ENCODE data around the gene COL1A2.

The COL1A2 gene

DNA sequence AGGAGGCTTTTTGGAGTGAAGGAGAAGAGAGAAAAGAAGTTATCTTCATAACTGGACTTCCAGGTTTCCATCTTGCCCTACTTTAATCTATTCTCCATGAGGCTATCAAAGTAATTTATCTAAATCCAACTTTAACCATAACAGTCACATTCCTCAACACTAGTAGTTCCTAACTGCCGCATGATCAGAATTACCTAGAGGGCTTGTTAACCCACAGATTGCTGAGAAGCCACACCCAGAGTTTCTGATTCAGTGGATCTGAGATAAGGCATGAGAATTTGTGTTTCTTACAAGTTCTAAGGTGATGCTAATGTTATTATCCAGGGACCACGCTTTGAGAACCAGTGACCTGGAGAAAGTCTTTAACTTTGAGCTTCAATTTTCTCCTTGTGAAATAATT is 8.3 kb upstream of the COL1A2 start:
- no peak for DNase-seq

DNA sequence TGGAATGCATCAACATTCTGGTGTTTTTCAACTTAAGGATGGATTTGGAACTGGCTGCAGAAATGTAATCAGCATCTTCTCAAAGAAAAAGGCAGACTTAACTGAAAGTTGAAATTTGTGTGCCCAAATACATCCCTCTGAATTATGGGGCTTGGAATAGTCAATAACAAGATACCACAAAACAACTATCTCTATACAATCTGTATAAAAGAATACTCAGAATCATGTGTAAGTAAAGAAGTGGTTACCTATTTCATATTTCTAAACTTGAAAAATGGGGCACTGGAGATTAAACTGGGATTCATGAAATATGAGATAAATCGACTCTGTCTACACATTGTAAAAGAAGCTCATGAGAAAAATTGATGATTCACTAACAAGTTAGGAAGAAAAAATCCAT is 6.2 kb upstream of the COL1A2 start:
- no peak for DNase-seq

DNA sequence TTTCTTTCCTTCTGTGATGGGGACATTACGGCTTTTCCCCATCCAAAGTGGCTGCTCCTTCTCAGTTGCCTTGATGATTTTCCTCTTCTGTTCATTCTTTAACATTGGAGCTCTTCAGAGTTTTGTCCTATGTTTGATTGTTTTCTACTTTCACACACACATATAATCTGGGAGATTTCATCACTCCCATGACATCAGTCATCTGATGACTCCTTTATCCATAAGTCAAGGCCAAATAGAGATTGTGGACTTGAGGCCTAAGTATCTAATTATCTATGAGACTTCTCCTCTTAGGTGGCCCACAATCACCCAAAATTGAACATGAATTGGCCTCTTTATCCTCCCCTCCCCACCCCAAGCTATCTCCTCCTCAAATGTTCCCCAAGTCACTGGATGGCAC is 5.3 kb upstream of the COL1A2 start:
- DNase-seq: no peak

DNA sequence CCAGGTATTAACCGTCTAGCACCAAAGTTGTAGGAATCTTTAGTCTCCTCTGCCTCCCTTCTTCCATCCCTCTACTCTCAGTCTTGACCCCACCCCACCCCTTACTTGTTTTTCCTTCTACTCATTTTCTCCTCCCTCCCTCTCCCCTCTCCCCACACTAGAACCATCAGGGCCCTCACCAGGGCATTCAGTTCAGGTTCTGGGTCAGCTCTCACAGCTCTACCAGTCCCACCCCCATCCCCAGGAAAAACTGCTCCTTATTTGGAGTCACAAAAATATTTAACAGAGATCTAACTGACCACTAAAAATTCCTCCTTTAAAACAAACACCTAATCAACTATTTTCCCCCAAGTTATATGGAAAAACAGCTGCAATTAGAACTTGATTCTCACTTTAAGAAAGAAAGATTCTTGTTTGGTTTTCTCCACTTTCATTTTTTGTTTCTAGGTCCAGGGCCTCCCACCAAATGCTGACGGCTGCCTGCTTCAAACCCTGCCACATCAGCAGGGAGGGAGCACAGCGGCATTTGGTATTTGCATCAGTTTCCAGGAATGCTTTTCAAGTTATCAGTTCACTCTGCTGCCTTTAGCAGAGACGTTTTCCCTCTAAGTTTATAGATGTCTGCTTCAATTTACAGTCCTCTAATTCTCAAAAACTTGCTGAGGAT is 2.8 kb upstream of the COL1A2 start:
- DNase-seq: no peak

DNA sequence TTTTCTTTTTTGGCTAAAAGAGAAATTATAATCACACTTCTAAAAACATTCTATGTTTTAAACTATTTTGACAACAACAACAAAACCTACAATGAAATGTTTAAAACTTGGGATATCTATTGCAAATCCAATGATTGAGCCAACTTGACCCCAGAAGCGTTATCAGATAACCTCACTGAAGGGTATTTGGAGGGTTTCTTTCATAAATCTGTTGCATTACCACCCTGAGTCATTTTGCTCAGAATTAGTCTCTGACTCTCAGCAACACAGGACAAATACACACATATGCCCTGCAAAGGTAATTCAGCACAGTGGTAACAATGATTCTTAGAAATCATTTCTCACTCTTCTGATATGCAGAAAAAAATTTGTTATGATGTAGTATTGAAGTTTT is 2.3 kb upstream of the COL1A2 start:
- DNase-seq: no peak

DNA sequence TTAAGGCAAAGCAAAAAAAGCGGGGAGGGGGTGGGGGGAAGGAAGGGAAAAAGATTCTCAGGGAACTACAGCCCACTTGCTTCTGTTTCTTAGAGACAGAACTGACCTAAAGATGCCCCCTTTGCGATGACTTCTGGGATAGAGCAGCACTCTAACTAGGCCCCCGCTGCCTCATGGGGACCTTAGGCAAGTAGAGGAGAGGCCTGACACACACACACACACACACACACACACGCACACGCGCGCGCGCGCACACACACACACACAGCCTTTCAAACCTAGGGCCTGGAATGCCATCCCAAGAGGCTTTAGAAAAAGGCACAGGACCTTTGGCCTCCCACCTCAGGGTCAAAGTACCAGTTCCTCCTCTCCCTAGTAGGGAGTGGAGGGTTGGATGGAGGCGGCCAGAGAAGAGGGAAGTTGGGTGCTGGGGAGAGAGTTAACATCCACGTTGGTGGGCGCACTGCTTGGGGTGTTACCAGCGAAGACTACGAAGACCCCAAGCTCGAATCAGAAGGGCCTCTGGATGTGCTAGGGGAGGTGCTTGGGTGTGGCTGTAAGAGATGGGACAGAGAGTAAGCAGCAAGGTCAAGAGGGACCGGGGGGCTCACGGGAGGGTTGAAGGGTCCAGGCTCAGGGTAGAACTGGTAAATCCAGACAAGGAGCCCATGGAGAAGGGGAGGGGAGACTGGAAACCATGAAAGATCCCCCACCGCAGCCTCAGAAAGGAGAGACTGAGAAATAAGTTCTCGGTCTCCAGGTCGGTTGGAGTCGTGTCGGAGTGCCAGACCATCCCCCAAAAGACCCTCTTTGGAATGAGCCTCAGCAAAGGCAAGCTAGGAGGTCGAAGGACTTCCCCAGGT is 1.2 kb upstream of the COL1A2 start:
- no peak for DNase-seq

DNA sequence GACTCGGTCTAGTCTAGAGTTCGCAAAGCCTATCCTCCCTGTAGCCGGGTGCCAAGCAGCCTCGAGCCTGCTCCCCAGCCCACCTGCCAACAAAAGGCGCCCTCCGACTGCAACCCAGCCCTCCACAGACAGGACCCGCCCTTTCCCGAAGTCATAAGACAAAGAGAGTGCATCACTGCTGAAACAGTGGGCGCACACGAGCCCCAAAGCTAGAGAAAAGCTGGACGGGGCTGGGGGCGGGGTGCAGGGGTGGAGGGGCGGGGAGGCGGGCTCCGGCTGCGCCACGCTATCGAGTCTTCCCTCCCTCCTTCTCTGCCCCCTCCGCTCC is 622 bp upstream of the COL1A2 start:
- DNase-seq: no peak

DNA sequence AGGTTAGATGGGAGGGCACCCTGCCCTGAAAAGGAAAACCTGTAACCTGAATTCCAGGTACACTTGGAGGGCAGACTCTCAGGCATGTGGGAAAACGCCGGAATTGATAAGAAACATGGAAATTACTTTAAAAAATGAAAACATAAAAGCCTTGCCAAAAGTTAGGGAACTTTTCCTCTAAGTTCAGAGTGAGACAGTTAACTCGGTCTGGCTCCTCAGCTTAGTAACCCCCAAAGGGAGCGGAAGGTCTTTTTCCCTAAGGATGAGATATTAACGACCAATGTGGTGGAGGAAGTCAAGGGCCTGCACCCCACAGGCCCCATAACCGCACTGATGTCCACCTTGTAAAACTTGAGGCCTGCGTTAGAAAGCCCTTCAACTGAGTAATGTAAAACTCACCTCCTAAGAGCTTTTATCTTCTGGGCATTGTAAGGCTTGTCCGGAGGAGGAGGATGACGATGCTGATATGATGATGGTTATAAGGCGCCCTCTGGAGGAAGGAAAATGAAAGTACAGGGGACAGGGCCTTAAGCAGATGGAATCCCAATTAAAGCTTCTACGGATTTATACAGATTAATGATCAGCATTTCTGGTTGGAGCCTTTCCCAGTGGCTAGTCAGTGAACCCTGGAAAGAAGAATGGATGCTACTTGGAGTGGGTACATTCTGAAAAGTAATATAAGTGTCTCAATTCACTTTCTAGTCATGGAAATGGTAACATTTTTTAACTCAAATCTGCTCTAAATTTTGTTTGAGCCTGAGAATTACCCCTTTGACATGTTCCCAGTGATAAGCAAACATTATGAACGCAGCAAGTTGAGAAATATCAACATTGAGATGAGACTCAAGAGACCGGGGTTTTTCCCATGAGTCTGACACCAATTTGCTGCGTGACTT is 694 bp downstream of the COL1A2 start:
- DNase-seq: no peak

DNA sequence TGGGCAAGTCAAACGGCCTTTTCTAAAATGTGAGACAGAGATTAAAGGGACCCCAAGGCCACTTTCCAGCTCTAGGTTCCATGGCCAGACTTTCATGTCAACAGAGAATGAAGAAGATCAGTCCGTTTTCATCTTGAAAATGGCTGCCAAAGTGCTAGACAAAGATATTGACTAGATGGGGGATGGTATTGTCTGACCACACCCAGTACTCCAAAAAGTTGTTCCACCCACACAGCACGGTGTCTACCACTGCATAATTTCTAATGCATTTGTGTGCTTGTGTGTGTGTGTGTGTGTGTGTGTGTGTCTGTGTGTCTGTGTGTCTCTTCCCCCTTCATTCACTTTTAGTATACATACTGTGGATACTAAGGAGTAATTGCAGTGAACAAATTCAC is 1.3 kb downstream of the COL1A2 start:
- DNase-seq: no peak

DNA sequence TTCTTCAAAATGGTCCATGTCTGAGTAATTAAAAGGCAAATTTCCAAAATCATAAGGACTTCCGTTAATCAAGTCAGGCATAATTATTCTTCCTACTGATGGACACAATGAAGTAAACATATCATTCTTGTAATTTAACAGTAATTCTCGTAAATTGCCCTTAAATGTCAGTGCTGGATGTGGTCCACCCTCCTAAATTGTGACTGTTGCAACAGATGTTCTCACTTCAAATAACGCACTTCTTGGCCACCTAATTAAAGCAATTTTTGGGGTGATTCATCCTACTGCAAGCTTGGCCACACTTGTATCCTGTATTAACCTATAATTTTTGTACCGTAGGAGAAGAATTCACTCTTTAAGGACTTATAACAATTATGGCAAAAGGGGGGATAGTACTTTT is 1.9 kb downstream of the COL1A2 start:
- no peak for DNase-seq

DNA sequence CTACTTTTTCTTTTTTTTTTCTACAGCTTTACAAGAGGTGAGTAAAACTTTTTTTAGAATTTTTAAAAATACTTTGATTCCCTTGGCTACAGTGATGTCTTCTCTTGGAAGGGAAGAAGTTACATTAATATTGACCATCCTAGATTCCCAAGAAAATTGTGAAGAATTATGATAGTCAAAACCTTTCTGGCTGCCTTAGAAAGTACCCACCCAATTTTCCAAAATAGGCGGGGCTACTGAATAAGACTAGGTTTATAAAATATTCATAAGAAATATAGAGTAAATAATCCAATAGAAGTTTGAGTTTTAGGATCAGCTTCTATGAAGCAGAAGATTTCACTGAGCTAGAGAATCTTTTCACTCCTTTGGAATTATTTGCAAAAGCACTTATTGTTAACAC is 3.0 kb downstream of the COL1A2 start:
- DNase-seq: no peak

DNA sequence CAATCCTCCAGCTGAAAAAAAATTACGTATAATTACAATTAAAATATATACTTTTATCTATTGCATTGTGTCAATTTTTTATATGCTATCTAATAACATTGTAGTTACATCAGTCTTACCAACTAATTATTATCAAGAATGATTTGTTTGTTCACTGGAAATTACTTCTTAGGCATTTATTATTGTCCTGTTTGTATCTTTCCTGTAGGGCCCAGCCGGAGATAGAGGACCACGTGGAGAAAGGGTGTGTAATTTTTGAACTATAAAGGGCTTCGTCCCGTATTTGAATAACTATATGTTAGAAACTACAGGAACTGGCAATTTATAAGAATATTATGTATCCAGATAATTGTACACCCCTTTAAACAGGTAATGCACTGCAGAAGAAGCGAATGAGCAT is 4.1 kb downstream of the COL1A2 start:
- no peak for DNase-seq

DNA sequence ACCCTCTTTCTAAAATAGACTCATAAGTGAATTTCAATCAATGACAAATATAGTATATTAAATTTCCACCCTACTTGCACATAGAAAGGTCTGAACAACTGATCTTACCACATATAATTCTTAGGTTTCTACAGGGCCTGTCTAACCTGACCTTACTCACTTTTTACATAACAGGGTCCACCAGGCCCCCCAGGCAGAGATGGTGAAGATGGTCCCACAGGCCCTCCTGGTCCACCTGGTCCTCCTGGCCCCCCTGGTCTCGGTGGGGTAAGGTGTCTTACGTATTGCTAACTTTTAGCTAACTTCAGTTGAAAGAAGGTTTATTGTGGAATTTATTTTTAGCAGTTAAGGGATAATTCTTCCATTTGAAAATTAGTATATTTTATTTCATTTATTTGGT is 5.3 kb downstream of the COL1A2 start:
- no peak for DNase-seq

DNA sequence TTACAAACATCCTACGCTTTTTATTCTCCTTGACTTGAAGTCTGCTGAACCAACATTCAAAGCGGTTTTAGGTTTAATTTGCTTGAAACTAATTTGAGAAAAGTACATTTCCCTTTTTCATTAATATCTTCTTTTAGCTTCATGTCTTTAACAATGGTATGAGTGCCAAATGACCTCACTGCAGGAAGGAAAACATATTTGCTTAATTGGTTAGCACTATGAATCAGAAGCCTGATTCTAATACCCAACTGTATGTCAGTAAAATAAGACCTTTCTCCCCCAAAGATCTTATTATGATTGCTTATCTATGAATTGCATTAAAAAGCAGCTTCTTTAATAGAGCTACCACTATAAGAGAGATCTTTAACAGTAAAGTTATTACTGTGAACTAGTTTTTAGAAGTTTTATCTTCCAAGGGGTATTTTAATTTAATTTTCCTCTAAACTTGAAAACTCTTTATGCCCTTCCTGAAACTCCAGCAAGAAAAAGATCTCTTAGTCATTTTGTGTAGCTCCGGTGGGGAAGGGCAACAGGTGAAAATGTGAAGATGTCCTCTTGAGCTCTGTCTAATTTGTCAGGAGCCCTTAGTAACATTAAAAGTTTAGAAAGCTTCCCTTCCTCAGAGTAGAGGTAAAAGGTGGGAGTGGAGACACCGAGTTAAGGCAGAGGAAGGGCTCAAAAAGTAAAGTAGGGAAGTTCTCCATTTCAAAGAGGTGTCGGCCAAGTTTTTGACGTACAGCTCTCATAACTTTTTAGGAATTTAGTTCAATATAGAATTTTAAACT is 6.1 kb downstream of the COL1A2 start:
- no peak for DNase-seq

DNA sequence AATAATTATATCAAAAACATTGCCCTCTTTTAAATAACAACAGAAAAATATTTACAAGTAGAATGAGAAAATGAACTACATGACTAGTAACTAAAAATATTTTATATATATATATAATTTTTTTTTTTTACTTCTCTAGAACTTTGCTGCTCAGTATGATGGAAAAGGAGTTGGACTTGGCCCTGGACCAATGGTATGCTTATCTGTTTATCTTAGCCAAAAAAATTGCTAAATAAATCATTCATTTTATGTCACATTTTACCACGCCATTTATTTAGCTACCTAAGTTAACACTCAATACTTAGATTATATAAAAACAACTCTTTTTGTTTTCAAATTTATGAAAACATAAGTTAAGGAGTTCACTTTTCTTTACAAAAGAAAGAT is 6.7 kb downstream of the COL1A2 start:
- DNase-seq: no peak

DNA sequence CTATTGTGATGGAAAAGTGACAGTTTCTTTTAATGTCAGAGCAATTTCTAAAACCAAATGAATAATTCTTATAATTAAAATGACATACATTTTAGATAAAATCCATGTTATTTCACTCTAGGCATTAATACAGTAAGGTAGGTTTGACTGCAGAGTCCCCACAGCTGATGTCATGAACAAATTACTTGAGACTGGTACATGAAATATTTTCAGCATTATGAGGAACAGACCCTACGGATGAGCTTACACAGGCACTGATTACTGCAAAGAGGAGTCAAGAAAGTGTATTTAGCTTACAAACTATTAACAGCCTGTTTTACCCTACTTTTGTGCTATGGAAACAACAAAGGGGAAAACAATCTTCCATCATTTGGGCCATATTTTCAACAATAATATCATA is 8.9 kb downstream of the COL1A2 start:
- DNase-seq: no peak

DNA sequence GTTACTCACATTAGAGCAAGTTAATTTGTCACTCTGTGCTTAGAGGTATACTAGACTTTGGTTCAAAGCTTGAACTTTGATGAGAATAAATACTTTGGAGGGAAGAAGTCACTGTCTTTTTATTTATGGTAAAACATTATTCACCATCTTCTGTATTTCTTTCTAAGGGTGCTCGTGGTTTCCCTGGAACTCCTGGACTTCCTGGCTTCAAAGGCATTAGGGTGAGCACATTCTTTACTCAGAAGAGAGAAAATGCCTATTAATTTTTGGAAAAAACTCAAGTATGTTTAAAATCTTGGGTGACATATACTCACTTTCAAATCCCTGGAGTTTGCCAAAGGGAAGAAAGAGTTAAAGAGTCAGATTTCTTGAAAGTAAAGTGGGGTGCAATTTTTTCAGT is 10.8 kb downstream of the COL1A2 start:
- DNase-seq: no peak

DNA sequence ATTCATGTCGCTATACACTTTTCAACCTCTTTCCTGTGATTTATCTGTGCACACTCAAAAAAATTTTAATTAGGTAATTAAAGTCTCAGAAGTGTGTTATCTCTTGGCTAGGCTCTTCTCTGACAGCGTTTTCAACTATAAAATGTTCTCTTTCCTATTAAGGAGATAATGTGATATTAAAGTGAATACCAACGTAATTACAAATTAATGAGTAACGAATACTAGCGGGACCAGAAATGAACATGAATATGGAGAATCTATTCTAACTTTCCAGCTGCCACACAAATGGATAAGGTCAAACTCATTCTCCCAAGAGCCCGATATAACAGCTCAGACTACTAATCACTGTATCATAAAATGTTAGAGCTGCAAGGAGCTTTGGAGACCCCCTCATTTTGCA is 12.0 kb downstream of the COL1A2 start:
- no peak for DNase-seq

DNA sequence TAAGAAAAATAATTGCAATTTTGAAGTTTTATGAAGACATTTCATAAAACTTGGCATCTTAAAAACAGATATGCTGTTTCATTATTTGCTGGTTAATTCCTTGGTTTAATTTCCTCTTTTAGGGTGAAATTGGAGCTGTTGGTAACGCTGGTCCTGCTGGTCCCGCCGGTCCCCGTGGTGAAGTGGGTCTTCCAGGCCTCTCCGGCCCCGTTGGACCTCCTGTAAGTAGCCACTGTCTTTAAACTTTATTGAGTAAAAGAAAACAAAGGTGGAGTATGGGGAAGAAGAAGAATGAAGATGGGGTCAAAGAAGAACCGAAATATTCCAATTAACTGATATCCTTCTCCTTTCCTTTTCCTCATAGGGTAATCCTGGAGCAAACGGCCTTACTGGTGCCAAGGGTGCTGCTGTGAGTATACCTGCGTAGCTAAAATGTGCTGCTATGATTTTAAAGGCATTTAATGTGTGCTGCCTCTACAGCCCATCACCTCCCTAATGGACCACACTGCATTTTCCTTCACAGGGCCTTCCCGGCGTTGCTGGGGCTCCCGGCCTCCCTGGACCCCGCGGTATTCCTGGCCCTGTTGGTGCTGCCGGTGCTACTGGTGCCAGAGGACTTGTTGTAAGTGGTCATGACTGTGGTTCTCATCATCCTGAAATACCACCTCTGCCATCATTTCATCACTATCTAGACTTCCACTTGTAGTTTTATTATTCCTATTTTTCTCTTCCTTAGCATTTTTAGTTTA is 14.7 kb downstream of the COL1A2 start:
- DNase-seq: no peak

DNA sequence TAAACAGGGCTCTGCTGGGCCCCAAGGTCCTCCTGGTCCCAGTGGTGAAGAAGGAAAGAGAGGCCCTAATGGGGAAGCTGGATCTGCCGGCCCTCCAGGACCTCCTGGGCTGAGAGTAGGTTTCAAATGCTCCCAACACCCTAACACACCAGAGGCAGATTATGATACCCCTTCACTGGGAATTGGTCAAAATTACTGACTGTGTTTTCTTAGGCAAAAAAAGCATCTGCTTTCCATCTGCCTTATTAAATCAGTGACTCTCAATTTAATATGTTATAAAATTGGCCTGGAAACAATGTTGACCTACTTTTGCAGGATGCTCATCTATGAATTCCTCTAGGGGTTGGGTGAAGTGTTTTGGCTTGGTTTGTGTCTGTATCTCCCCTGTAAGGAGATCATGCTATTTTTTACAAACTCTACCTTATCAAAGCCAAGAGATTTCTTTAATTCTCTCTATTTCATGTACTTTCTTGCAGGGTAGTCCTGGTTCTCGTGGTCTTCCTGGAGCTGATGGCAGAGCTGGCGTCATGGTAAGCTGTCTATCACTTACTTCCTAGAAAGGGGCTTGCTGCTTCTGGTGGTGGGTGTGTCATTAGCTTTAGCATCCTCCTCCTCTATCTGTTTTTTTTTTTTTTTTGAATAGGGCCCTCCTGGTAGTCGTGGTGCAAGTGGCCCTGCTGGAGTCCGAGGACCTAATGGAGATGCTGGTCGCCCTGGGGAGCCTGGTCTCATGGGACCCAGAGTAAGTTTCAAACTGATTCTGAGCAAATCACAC is 15.9 kb downstream of the COL1A2 start:
- DNase-seq: no peak

DNA sequence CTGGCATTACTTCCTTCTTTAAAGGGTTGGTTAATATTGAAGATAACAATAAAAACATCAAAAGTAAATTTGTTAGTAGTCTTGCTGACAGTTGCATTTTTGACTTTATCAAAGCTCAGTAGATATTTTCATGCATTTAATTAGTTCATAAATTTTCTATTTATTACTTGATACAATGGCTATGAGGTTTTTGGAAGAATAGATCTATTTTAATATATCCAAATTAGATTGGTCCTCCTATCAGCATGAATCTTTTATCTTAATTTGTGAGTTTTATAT is 16.4 kb downstream of the COL1A2 start:
- DNase-seq: no peak

Measured in activated naive CD4-positive, alpha-beta T cell (primary cell).